Astrocyte of the hippocampus (primary cell): Measurements from ENCODE around the gene DYRK1B.
"Not testable (repeated sequence)": the region's sequence is repeated elsewhere in the genome, so short reads cannot be mapped to it uniquely, and the experiment has no call there.

ENCODE experiments used
- DNase-seq: peaks from one replicate; pipeline ENCODE4 v3.0.0; 2011; ENCODE audit warnings: low read depth, low spot score

Gene DYRK1B

DNA sequence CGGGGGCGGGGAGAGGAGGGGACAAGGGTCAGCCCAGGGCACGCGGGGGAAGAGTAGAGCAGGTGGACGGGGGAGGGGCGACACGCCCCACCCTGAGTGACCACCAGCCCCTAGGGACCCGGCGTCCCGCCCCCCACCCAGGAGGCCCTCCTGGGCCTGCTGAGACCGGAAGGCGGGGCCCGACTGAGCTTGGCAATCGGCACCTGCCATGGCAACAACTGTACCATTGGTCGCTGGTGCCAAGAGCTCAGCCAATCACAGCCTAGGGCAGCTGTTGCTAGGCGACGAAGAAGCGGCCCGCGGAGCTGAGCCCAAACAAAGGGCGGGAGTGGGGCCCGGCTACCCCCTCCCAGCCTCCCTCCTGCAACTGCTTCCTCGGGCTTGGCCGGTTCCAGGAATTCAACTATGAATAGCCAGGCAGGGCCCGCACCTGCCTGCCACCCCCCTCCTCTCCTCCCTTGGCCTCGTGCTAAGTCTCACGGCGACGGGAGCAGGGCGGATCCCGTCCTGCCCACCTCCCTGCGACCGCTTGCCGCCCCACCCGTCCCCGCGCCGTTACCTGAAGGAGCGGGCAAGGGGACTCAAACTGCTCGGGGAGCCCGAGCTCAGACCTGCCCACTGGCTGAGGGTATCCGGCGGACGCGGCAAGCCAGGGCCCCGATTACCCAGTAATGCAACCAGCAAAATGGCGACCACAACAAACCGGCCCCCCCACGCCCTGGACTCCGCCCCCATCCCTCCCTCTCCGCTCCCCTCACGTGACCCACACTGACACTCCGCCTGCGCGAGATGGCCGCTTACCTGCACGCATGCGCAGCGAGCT, at the start of gene DYRK1B:
Gene DYRK1B (minus strand): TSS at position 699 of the 823 bp plus-strand sequence. CDS start 2,295 bp downstream, outside the sequence.
- peak; percentile 99 for DNase-seq

DNA sequence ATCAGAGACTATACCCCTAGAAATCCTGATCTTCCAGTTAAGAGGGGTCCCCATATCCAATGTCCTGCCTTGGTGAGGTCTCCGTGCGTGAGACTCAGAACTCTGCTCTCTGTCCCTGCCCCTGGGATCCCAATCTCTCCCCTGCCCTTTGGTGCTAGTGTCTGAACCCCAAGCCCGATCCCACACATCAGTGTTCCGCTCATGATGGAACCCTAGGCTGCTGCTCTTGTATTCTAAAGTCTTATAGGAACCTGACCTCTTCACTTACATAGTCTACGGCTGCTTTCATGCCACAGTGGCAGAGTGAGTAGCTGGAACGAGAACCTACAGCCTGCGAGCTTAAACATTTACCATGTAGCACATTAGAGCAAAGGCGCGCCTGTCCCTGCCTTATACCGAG, 48.7 kb upstream of the DYRK1B start:
- not testable (repeated sequence) for DNase-seq

DNA sequence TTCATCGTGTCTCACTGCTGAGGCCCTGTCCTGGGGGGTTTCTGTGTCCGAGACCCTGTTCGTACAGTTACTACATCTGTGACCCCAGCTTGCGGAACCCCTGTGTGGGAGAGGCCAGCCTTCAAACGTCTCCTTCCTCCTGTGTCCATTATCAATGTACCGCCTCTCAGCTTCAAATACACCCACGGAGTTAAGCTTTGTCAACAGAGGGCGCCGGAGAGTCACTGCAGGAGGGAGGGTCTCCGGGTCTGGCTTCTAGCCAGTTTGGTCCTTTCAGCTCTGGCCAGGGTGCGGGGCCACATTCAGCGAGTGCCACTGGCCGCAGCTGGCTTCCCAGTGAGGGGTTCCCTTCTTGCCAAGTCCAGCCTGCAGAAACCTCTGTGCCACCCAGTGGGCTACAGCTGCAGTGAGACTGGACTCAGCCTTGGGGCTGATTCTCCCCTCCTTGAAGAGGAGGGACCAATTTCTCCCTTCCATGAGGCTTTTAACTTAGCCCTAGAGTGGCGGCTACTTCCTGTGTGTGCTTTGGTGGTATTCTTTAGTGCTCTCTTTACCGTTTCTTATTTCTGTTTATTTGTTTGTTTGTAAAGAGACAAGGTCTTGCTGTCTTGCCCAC, 47.6 kb upstream of the DYRK1B start:
- DNase-seq, result peak; percentile 19

DNA sequence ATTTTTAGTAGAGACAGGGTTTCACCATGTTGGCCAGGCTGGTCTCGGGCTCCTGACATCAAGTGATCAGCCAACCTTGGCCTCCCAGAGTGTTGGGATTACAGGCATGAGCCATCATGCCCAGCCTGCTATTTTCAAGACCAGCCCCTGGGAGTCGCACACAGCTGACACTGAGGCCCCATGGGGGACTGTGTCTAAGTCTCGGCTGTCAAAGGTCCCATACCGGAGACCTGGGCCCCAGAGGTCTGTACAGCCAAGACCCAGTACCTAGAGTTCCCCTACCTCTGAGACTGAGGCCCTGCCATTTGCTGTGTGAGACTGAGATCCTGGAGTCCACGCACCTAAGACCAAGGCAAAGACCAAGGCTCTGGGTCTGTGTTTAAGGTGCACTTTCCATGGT, 46.3 kb upstream of the DYRK1B start:
- not testable (repeated sequence) for DNase-seq

DNA sequence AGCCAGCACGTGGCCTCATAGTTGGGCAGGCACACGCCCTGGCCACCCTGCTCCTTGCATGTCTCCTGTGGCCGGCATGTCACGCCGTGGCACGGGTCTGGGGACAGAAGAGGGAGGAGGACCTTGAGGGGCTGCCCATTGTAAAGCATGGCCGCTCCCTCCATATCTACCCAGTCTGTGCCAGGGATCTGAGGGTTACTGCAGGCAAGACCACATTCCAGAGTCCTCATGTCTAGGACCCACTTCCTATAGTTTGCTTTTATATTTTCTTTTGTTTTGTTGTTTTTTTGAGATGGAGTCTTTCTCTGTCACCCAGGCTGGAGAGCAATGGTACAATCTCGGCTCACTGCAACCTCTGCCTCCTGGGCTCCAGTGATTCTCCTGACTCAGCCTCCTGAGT, 45.8 kb upstream of the DYRK1B start:
- DNase-seq, result not testable (repeated sequence)

DNA sequence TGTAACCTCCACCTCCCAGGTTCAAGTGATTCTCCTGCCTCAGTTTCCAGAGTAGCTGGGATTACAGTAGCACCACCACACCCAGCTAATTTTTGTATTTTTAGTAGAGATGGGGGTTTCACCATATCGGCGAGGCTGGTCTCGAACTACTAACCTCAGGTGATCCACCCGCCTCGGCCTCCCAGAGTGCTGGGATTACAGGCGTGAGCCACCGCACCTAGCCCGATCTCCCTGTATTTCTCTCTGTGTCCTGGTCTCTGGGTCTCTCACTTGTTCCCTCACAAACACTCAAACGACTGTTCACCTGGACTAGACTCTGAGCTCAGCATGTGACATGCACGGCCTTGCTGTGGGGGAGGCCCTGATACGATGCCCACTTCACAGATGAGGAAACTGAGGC, 44.9 kb upstream of the DYRK1B start:
- not testable (repeated sequence) for DNase-seq

DNA sequence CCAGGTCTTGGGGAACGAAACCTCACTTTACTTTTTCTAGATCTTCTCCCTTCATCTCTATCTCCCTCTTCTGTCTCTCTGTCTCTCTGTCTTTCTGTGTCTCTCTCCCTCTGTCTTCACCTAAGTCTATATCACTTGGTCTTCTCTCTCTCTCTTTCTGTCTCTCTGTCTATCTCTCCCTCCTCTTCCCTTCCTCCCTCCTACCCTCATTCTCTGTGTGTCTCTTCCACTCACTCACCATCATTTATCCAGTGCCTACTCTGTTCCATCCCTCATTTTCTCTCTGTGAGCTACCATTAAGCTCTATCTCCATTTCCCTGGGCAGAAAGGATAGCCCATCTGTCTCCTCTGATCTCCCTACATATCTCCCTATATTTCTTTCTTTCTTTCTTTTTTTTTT, 44.4 kb upstream of the DYRK1B start:
- no peak for DNase-seq

DNA sequence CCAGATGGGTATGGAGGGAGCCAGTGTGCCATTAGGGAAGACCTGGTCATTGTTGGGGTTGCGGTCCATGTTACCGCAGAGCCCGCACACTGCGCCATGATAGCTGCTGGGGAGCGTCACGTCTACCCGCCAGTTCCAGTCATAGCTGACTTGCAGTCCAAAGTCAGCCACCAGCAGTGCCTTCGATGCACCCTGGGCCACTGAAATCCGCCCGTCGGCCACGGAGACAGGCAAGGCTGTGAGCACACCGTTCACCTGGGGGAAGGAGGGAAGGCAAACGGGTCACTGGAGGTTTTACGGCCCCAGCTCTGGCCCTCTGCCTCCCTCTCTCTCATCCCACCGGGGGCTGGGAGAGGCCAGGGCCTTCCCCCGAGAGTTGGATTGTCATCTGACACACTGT, 44.0 kb upstream of the DYRK1B start:
- not testable (repeated sequence) for DNase-seq

DNA sequence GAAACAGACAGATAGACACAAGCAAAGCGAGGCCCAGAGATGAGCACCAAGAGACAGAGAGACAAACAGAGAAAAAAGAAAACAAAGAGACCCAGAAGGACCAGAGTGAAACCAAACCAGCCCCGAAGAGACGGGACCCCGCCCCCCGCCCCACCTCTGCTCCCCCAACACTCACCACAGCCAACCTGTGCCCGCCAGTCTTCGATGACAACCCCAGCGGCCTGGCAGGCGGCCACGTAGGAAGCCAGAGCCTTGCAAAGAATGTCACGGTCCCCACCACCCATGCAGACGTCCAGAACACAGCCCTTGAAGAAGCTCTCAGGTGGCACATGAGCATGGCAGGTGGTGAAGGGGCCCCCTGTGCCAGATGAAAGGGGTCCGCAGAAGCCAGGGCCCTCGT, 43.5 kb upstream of the DYRK1B start:
- not testable (repeated sequence) for DNase-seq

DNA sequence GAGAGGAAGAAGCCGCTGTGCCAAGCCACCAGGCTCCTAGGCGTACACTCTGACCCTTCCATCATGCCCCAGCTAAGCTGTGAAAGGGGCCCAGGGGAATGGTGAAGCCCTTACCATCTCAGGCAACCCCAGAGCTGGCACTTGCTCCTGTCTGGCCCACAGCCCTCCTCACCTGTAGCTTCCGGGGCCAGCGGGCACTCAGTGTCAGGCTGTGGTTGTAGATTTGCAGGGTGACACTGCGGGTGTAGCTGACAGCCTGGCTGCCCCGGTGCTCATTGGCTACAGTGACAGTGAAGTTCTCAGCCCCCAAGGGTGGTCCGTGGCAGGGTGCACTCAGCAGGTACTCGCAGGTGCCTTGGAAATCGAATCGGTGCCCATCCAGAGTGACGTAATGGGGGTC, 42.5 kb upstream of the DYRK1B start:
- not testable (repeated sequence) for DNase-seq

DNA sequence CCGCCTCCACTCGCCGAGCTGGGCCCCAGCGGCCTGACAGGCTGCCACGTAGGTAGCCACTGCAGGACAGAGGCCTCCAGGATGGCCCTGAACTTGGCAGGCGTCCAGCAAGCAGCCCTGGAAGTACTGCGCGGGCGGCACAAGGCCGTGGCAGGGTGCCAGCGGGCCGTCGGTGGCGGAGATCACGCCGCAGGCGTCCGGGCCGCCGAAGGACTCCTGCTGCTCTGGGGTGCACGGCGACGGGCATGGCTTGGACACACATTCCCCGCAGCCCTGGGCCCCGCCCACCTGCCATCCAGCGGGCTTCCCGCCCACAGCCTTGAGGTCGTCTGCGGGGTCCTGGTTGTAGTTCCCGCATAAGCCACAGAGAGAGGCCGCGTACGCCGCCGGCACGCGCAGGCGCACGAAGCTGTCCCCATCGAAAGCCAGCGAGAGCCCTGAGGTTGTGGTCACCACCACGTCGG, 41.5 kb upstream of the DYRK1B start:
- DNase-seq, result not testable (repeated sequence)

DNA sequence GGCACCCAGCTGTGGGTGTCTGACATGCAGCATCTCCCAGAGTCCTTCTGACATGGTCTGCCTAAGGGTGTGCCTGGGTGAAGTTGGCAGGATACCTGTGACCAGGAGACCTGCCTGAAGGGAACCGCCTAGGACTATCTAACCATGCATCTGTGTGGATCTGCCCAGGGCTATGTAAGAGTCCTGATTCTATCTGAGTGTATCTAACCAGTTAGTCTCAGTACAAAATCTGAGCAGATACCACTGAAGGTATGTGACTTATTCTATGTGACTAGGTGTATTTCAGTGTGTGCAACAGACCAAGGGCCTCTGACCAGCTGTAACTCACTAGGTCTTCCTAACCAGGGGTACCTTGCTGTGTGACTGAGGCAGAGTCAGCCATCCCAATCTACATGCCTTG, 40.4 kb upstream of the DYRK1B start:
- DNase-seq, result no peak

DNA sequence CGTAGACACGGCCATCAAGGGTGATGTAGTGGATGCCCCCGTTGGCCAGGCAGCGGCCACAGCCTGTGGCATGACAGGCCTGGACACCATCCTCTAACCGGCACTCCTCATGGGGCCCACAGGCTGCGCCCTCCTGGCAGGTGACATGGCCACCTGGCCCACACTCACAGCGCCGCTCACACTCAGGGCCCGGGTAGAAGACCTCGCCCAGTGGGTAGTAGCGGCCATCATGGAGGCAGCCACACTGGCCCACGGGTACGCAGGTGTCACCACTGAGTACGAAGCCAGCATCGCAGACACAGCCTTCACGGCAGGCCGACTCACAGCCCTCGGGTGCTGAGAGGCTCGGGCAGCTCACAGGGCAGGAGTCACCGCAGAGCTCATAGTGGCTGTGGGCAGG, 39.4 kb upstream of the DYRK1B start:
- DNase-seq, result no peak

DNA sequence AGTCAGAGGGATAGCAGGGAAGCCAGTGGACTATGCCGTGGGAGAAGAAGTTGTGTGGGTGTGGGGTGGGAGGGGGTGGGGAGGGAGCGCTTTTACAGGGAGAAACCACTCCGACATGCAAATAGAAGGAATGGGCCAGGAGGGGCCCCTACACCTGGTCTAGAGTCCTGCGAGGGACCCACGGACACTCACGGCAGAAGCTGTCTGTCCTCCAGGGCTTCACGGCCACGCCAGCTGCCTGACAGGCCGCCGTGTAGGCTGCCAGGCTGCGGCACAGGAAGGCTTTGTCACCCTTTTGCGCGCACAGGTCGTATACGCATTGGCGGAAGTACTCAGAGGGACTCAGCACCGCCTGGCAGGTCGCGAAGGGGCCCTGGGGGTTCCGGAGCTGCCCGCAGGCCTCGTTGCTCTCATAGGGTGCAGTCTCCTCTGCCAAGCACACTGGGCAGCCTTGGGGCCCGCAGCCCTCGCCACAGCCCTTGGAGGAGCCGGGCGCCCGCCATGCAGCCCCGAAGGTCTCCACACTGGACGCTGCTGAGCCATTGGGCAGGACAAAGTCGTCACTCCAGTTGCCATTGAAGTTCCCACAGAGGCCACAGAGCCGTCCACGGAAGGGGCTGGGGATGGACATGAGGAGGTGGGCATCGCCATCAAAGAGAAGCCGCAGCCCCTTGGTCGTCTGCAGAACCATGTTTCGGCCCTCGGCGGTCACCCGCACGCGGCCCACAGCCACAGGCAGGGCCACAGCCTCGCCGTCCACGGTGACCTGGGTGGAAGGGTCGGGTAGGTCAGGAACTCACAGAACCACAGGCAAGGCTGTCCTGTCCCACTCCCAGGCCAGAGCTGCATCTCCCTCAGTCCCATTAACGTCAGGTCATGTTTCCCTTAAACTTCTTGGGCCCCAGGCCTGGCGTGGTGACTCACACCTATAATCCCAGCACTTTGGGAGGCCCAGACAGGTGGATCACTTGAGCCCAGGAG, 38.2 kb upstream of the DYRK1B start:
- no peak for DNase-seq

DNA sequence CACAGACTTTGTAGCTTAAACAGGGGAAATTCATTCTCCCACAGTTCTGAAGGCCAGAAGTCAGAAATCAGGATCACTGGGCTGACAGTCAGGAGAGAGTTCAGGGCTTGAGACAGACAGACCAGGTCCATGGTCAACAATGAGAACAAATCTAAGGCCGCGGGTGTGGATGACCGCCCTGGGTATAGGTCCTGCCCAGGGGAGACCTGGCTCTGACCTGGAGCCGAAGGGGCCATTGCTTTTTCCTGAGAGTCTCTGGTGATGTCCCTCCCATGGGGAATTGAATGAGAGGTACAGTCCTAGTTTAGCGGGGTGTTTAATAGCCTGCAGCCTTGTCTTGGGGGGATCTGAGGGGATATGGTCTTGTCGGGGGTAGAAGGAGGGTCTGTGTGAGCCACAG, 37.4 kb upstream of the DYRK1B start:
- no peak for DNase-seq

DNA sequence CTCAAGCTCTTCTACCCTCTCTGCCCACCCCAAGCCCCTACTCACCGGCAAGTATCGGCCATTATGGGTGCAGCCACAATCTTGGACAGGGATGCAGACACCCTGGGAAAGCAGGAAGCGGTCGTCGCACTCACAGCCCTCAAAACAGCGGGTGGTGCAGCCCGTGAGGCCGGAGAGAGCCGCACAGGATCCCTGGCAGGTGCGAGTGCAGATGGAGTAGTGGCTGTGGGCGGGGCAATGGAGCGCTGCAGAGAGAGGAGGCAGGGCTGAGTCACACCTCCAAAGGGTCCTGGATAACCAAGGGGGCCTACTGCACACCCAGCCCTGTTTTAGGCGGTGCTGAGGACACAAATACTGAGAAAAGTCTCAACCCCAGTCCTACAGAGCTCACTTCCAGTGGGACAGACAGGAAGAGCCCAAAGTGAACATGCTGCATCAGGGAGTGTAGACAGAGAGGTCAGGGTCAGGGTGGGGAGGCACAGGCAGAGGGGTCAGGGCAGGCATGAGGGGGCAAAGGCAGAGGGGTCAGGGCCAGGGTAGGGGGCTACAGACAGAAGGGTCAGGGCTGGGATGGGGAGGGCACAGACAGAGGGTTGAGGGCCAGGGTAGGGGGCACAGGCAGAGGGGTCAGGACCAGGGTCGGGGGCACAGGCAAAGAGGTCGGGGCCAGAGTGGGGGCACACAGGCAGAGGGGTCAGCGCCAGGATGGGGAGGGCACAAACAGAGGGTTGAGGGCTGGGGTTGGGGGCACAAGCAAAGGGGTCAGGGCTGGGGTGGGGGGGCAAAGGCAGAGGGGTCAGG, 36.4 kb upstream of the DYRK1B start:
- DNase-seq, result no peak

DNA sequence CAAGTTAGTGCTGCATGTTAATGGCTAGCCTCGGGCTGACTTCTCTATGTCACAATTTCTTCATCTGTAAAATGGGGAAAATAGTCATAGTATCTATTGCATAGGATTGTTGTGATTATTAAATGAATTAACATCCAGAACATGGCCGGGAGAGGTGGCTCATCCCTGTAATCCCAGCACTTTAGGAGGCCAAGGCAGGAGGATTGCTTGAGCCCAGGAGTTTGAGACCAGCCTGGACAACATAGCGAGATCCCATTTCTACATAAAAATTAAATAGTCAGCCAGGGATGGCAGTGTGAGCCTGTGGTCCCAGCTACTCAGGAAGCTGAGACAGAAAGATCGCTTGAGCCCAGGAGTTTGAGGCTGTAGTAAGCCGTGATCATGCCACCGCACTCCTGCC, 34.0 kb upstream of the DYRK1B start:
- DNase-seq, result no peak

DNA sequence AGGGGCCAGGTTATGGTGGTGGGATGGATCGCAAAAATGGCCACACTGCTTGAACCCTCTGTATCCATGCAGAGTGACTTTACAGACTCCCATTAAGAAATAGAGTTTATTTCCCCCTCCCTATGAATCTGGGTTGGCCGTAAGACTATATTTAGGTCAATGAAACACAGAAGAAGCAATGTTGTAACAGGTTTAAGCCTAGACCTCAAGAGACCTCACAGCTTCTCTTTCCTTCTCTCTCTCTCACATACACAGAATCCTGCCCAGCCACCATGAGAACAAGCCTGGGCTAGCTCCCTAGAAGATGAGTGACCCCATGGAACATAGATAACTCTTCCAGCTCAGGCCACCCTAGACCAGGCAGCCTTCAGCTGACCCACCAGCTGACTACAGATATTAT, 33.2 kb upstream of the DYRK1B start:
- DNase-seq, result no peak

DNA sequence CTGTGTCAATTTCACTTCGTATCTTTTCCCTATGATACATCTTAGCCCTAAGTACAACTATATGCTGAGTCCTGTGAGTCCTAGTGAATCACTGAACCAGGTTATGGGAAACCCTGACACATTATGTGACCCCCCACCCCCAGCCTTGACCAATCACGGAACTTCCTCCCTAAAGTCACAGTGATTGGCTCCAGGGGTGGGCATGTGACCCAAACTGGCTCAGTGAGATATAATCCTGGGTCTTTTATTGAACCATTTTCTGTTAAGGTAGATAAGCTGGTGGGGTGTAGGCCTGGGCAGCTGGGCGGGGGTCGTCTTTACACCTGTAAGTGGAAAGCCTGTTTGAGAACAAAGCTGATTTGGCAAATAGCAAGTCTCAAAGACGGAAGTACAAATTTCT, 32.0 kb upstream of the DYRK1B start:
- DNase-seq, result no peak

DNA sequence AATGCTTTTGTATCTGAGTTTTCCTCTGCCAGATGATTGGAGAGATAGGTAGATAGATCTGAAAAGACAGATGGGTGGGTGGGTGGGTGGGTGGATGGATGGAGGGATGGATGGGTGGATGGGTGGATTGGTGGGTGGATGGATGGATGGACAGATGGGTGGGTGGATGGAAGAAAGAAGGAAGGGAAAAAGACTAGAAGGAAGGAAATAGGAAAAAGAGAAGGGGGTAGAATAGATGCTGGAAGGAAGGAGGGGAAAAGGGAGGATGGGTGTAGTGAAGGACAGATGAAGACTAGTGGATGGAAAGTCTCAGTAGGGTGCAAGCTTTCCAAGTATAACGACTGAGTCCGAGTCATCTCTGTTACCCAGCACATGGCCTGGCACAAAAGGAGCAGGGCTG, 31.2 kb upstream of the DYRK1B start:
- no peak for DNase-seq

DNA sequence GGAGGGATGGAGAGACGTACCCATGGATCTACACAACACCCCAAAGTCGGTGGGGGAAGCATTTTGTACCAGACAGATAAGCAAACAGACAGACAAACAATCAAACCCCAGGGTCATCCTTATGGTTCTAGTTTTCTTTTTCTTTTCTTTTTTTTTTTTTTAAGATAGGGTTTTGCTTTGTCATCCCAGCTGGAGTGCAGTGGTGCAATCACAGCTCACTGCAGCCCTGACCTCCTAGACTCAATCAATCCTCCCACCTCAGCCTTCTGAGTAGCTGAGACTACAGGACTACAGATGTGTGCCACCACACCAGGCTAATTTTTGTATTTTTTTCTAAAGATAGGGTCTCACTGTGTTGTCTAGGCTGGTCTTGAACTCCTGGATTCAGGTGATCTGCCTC, 30.2 kb upstream of the DYRK1B start:
- no peak for DNase-seq
